Neural cell (in vitro differentiated cells): ENCODE measurements around the gene SULF2. TPM values are rescaled to one million over a fixed set of nuclear protein-coding genes. Genes with fewer than 3 reads are reported as not detected.

Experiments
- H2AFZ ChIP-seq: fragments of 200-600, 300-800 bp; sonication (generic), shearing (Covaris generic); 2 replicates; pipeline ENCODE4 v1.6.0; 2014; ENCODE audit warnings: low read depth, mild to moderate bottlenecking, antibody characterized with exemption, low read length, moderate library complexity
- H3F3A ChIP-seq: fragments of 200-600 bp; shearing (Covaris generic); 2 replicates; pipeline ENCODE4 v1.6.1; 2016; ENCODE audit warnings: mild to moderate bottlenecking, moderate library complexity, mixed read lengths, antibody characterized with exemption, low read length; ENCODE audit not compliant: insufficient read depth, poor library complexity, severe bottlenecking
- H3K27ac ChIP-seq: fragments of 200-600, 300-800 bp; sonication (generic), shearing (Covaris generic); 2 replicates; pipeline ENCODE4 v1.5.1; 2014; ENCODE audit warnings: mild to moderate bottlenecking, low read length, moderate library complexity
- H3K27me3 ChIP-seq: fragments of 300-800, 200-600 bp; sonication (generic), shearing (Covaris generic); 2 replicates; pipeline ENCODE4 v1.6.0; 2014; ENCODE audit warnings: mild to moderate bottlenecking, low read depth, low read length, moderate library complexity; ENCODE audit not compliant: insufficient read depth
- H3K36me3 ChIP-seq: fragments of 300-800, 200-600 bp; sonication (generic), shearing (Covaris generic); 2 replicates; pipeline ENCODE4 v1.5.1; 2014; ENCODE audit warnings: mild to moderate bottlenecking, antibody characterized with exemption, low read length, moderate library complexity; ENCODE audit not compliant: insufficient read depth
- H3K4me2 ChIP-seq: fragments of 300-800, 200-600 bp; sonication (generic), shearing (Covaris generic); 2 replicates; pipeline ENCODE4 v1.6.0; 2014; ENCODE audit warnings: mild to moderate bottlenecking, low read length
- H3K4me3 ChIP-seq: fragments of 300-800, 200-600 bp; sonication (generic), shearing (Covaris generic); 2 replicates; pipeline ENCODE4 v1.5.1; 2014; ENCODE audit warnings: mild to moderate bottlenecking, low read length, moderate library complexity
- H3K79me2 ChIP-seq: fragments of 200-600 bp; shearing (Covaris generic); replicated peaks from 2 replicates; pipeline ENCODE4 v1.6.0; 2014; ENCODE audit warnings: mild to moderate bottlenecking, low read length, moderate library complexity; ENCODE audit not compliant: insufficient read depth
- H3K9ac ChIP-seq: fragments of 300-800, 200-600 bp; sonication (generic), shearing (Covaris generic); 2 replicates; pipeline ENCODE4 v1.6.1; 2016; ENCODE audit warnings: mild to moderate bottlenecking, low read length, mixed read lengths
- H3K9me2 ChIP-seq: fragments of 200-600 bp; shearing (Covaris generic); 2 replicates; pipeline ENCODE4 v1.6.1; 2016; ENCODE audit warnings: mild to moderate bottlenecking, low read length, mixed read lengths; ENCODE audit not compliant: insufficient read depth
- H3K9me3 ChIP-seq: fragments of 200-600, 300-800 bp; sonication (generic), shearing (Covaris generic); 2 replicates; pipeline ENCODE4 v1.6.1; 2016; ENCODE audit warnings: mild to moderate bottlenecking, mixed run types, low read length, moderate library complexity, mixed read lengths
- H4K20me1 ChIP-seq: fragments of 200-600 bp; shearing (Covaris generic); 2 replicates; pipeline ENCODE4 v1.6.1; 2016; ENCODE audit warnings: mild to moderate bottlenecking, mixed run types; ENCODE audit not compliant: insufficient read depth
- CTCF ChIP-seq: fragments of 450-650 bp; IDR thresholded peaks from 2 replicates; pipeline ENCODE4 v1.5.1; 2014; ENCODE audit warnings: antibody characterized with exemption, mild to moderate bottlenecking, moderate library complexity; ENCODE audit not compliant: poor library complexity, severe bottlenecking
- EP300 ChIP-seq: fragments of 450-650 bp; conservative IDR thresholded peaks from 2 replicates; pipeline ENCODE4 v1.6.1; 2014; ENCODE audit warnings: antibody characterized with exemption, mild to moderate bottlenecking, moderate library complexity; ENCODE audit not compliant: poor library complexity, severe bottlenecking
- EZH2 ChIP-seq: fragments of 200-600, 300-800 bp; shearing (Covaris generic), sonication (generic); IDR thresholded peaks from 2 replicates; pipeline ENCODE4 v1.6.1; 2014; ENCODE audit warnings: antibody characterized with exemption, low read length, borderline replicate concordance, mild to moderate bottlenecking; ENCODE audit not compliant: insufficient read depth, poor library complexity, severe bottlenecking
- MXI1 ChIP-seq: fragments of 450-650 bp; conservative IDR thresholded peaks from 2 replicates; pipeline ENCODE4 v1.6.1; 2014; ENCODE audit warnings: antibody characterized with exemption, mild to moderate bottlenecking; ENCODE audit not compliant: poor library complexity, severe bottlenecking
- POLR2AphosphoS5 ChIP-seq: IDR thresholded peaks from 2 replicates; pipeline ENCODE4 v1.6.1; 2012
- RAD21 ChIP-seq: fragments of 450-650 bp; conservative IDR thresholded peaks from 2 replicates; pipeline ENCODE4 v1.6.1; 2014; ENCODE audit warnings: antibody characterized with exemption, mild to moderate bottlenecking, moderate library complexity
- REST ChIP-seq: IDR thresholded peaks from 2 replicates; pipeline ENCODE4 v1.6.1; 2012; ENCODE audit warnings: borderline replicate concordance
- SMC3 ChIP-seq: fragments of 450-650 bp; conservative IDR thresholded peaks from 2 replicates; pipeline ENCODE4 v1.6.1; 2014; ENCODE audit warnings: antibody characterized with exemption, mild to moderate bottlenecking, moderate library complexity; ENCODE audit not compliant: poor library complexity
- TAF1 ChIP-seq: IDR thresholded peaks from 2 replicates; pipeline ENCODE4 v1.6.1; 2012; ENCODE audit warnings: low read depth
- polyA plus RNA-seq: library from polyadenylated mRNA; depleted of rRNA; stranded (reverse); fragments of >200 nt; gene quantifications from 2 replicates; pipeline ENCODE4 v1.2.3, GENCODE V29; 2014

Gene SULF2
- polyA plus RNA-seq, 1 donor from 2014 or later = 30.0 TPM

- Histone ChIP-seq H3K4me3 (no peak overlapping the region), H3K27ac (no peak overlapping the region), H2AFZ (no peak overlapping the region), H3K27me3 (no peaks in the 10 kb centered on the region), H3K9me3 (no peaks in the 10 kb centered on the region), H3K36me3 (no peaks in the 10 kb centered on the region), H4K20me1 (no peaks in the 10 kb centered on the region), H3K9ac (no peak overlapping the region), H3F3A (no peaks in the 10 kb centered on the region), H3K4me2 (no peak overlapping the region), H3K79me2 (no peaks in the 10 kb centered on the region), H3K9me2 (no peaks in the 10 kb centered on the region)
- TF ChIP-seq CTCF (no peak), TAF1 (no peak), MXI1 (no peak), RAD21 (no peak), EZH2 (no peak), POLR2AphosphoS5 (no peak), SMC3 (no peak), REST (no peak), EP300 (no peak)
Observed at GRCh38 chr20:47802975-47803374, 17.7 kb upstream of the SULF2 start.

GRCh38 chr20:47802226-47802920, 17.1 kb upstream of the SULF2 start:
- no peaks in the 10 kb centered on the region for H4K20me1 ChIP-seq
- no peak overlapping the region for H2AFZ ChIP-seq
- H3K4me2 ChIP-seq = no peak overlapping the region
- H3F3A ChIP-seq = no peaks in the 10 kb centered on the region
- H3K27ac ChIP-seq = no peak overlapping the region
- TF ChIP-seq TAF1 (no peak), MXI1 (no peak), REST (no peak), EP300 (no peak), RAD21 (no peak), EZH2 (no peak), CTCF (no peak), POLR2AphosphoS5 (no peak), SMC3 (no peak)
- no peaks in the 10 kb centered on the region for H3K27me3 ChIP-seq
- H3K9me3 ChIP-seq = no peaks in the 10 kb centered on the region
- H3K9ac ChIP-seq = no peak overlapping the region
- H3K36me3 ChIP-seq = no peaks in the 10 kb centered on the region
- H3K79me2 ChIP-seq = no peaks in the 10 kb centered on the region
- no peaks in the 10 kb centered on the region for H3K9me2 ChIP-seq
- no peak overlapping the region for H3K4me3 ChIP-seq
